ENCODE results near the gene JARID2.

- TF ChIP-seq CTCF (IDR thresholded peaks at IDR 0.05), result no peak
- no peak for TF ChIP-seq POLR2A (IDR thresholded peaks at IDR 0.05)
These were observed 173.6 kb downstream of the JARID2 start for GRCh38 chr6:15419493-15419892.
